OCI-LY3 (cell line): Measurements from ENCODE around the gene MMP7.

Source experiments
- EZH2phosphoT487 ChIP-seq: fragments of 200-600 bp; shearing (Covaris generic); IDR thresholded peaks from 2 replicates; pipeline ENCODE4 v1.6.1; 2018; ENCODE audit warnings: antibody characterized with exemption, mixed run types, low read depth
- TF ChIP-seq, protein P1 (sequence below): fragments of 200-600, 300-600 bp; sonication (generic); IDR thresholded peaks from 2 replicates; pipeline ENCODE4 v1.5.1; 2014; ENCODE audit warnings: antibody characterized with exemption, low read length, low read depth

DNA sequence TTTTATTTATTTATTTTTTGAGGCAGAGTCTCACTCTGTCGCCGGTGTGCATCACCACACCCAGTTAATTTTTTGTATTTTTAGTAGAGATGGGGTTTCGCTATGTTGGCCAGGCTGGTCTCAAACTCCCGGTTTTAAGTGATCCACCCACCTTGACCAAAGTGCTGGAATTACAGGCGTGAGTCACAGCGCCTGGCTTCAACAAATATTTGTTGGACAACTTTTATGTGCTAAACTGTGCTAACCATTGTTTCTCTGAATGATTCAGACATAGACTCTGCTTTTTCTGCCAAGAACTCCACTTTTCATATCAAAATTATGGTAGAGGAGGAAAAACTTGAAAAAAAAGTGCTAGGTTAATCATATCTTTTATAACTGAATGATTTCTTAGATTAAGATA, 36.3 kb downstream of the MMP7 start:
- TF ChIP-seq, protein P1, sequence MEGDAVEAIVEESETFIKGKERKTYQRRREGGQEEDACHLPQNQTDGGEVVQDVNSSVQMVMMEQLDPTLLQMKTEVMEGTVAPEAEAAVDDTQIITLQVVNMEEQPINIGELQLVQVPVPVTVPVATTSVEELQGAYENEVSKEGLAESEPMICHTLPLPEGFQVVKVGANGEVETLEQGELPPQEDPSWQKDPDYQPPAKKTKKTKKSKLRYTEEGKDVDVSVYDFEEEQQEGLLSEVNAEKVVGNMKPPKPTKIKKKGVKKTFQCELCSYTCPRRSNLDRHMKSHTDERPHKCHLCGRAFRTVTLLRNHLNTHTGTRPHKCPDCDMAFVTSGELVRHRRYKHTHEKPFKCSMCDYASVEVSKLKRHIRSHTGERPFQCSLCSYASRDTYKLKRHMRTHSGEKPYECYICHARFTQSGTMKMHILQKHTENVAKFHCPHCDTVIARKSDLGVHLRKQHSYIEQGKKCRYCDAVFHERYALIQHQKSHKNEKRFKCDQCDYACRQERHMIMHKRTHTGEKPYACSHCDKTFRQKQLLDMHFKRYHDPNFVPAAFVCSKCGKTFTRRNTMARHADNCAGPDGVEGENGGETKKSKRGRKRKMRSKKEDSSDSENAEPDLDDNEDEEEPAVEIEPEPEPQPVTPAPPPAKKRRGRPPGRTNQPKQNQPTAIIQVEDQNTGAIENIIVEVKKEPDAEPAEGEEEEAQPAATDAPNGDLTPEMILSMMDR: no peak
- TF ChIP-seq EZH2phosphoT487: no peak
